ENCODE results near the gene KIRREL2. TPM values are rescaled to one million over a fixed set of nuclear protein-coding genes. Genes with fewer than 3 reads are reported as not detected.
A peak's percentile ranks its signal among the peaks of the same experiment; 100 is the strongest.

The KIRREL2 gene
- total and polyA plus RNA-seq, 9 of the 15 experiments (the other 6 are each of a cell fraction or from before 2014, with no cell fraction given), result 0.01 to 0.12 (median 0.09) TPM; not detected in 4

DNA sequence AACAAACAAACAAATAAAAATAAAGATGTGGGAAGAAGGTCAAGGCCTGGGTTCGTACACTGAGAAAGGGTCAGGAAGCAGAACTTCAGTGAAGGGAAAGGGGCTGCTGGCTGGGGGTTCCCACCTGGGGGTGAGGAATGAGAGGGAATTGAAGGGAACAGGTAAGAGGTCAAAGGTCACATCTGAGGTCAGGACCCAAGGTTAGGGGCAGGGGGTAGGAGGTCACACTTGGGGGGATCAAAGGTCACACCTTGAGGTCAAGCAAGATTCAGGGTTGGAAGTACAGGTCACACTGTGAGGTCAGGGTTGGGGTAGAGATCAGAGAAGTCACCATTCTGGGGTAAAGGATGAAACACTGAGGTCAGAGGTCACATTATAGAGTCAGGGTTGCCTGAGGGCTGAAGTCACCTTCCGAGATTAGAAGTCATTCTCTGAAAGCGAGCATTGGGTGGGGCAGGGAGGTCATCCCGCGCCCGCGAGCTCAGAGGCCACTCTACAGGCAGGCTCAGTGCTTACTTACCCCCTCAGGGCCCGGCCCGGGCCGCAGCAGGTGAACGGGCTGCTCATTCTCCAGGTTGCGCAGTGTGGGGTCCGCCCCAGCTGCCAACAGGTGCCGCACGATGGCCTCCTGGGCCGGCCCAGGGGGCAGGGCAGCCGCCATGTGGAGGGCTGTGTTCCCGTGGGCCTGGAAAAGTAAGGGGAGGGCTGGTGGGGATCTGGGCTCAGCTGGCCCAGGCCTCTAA is 32.8 kb downstream of the KIRREL2 start (continued):
- TF ChIP-seq NR2C2 (CRISPR knock-in tag; IDR thresholded peaks at IDR 0.05), result peak; percentile 85; the same call in 1 of the 2 replicates
- peak; percentile 84 for TF ChIP-seq NR2C2 (tag; IDR thresholded peaks at IDR 0.05)
- no peak for TF ChIP-seq RB1 (IDR thresholded peaks at IDR 0.05; ENCODE audit: low read depth)
- no peak for TF ChIP-seq ZFP36 (IDR thresholded peaks at IDR 0.05; ENCODE audit: low read depth, low read length, partially characterized antibody)
- TF ChIP-seq NR4A1 (CRISPR knock-in tag; IDR thresholded peaks at IDR 0.05), result no peak
- no peak for TF ChIP-seq NR4A1 (tag; IDR thresholded peaks at IDR 0.05)
- TF ChIP-seq, protein P1, sequence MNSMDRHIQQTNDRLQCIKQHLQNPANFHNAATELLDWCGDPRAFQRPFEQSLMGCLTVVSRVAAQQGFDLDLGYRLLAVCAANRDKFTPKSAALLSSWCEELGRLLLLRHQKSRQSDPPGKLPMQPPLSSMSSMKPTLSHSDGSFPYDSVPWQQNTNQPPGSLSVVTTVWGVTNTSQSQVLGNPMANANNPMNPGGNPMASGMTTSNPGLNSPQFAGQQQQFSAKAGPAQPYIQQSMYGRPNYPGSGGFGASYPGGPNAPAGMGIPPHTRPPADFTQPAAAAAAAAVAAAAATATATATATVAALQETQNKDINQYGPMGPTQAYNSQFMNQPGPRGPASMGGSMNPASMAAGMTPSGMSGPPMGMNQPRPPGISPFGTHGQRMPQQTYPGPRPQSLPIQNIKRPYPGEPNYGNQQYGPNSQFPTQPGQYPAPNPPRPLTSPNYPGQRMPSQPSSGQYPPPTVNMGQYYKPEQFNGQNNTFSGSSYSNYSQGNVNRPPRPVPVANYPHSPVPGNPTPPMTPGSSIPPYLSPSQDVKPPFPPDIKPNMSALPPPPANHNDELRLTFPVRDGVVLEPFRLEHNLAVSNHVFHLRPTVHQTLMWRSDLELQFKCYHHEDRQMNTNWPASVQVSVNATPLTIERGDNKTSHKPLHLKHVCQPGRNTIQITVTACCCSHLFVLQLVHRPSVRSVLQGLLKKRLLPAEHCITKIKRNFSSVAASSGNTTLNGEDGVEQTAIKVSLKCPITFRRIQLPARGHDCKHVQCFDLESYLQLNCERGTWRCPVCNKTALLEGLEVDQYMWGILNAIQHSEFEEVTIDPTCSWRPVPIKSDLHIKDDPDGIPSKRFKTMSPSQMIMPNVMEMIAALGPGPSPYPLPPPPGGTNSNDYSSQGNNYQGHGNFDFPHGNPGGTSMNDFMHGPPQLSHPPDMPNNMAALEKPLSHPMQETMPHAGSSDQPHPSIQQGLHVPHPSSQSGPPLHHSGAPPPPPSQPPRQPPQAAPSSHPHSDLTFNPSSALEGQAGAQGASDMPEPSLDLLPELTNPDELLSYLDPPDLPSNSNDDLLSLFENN (IDR thresholded peaks at IDR 0.05; ENCODE audit: low read depth in 2 of 2, low read length in 2 of 2), result no peak
- TF ChIP-seq POLR2H (tag; IDR thresholded peaks at IDR 0.05; ENCODE audit: low read depth), result no peak
- TF ChIP-seq, protein P2, sequence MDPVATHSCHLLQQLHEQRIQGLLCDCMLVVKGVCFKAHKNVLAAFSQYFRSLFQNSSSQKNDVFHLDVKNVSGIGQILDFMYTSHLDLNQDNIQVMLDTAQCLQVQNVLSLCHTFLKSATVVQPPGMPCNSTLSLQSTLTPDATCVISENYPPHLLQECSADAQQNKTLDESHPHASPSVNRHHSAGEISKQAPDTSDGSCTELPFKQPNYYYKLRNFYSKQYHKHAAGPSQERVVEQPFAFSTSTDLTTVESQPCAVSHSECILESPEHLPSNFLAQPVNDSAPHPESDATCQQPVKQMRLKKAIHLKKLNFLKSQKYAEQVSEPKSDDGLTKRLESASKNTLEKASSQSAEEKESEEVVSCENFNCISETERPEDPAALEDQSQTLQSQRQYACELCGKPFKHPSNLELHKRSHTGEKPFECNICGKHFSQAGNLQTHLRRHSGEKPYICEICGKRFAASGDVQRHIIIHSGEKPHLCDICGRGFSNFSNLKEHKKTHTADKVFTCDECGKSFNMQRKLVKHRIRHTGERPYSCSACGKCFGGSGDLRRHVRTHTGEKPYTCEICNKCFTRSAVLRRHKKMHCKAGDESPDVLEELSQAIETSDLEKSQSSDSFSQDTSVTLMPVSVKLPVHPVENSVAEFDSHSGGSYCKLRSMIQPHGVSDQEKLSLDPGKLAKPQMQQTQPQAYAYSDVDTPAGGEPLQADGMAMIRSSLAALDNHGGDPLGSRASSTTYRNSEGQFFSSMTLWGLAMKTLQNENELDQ (CRISPR knock-in tag; IDR thresholded peaks at IDR 0.05; ENCODE audit: borderline replicate concordance), result no peak
- TF ChIP-seq SMAD4 (CRISPR knock-in tag; conservative IDR thresholded peaks at IDR 0.05), result no peak
- TF ChIP-seq PTRF (tag; IDR thresholded peaks at IDR 0.05), result no peak
- TF ChIP-seq, protein P3, sequence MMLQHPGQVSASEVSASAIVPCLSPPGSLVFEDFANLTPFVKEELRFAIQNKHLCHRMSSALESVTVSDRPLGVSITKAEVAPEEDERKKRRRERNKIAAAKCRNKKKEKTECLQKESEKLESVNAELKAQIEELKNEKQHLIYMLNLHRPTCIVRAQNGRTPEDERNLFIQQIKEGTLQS (IDR thresholded peaks at IDR 0.05), result no peak
- TF ChIP-seq, protein P3 (CRISPR knock-in tag; conservative IDR thresholded peaks at IDR 0.05), result no peak
- no peak for TF ChIP-seq SNRNP70 (optimal IDR thresholded peaks at IDR 0.05; ENCODE audit: low read depth, low read length)
- TF ChIP-seq, protein P4, sequence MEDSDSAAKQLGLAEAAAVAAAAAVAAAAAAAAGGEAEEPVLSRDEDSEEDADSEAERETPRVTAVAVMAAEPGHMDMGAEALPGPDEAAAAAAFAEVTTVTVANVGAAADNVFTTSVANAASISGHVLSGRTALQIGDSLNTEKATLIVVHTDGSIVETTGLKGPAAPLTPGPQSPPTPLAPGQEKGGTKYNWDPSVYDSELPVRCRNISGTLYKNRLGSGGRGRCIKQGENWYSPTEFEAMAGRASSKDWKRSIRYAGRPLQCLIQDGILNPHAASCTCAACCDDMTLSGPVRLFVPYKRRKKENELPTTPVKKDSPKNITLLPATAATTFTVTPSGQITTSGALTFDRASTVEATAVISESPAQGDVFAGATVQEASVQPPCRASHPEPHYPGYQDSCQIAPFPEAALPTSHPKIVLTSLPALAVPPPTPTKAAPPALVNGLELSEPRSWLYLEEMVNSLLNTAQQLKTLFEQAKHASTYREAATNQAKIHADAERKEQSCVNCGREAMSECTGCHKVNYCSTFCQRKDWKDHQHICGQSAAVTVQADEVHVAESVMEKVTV (CRISPR knock-in tag; IDR thresholded peaks at IDR 0.05), result no peak
- TF ChIP-seq, protein P5, sequence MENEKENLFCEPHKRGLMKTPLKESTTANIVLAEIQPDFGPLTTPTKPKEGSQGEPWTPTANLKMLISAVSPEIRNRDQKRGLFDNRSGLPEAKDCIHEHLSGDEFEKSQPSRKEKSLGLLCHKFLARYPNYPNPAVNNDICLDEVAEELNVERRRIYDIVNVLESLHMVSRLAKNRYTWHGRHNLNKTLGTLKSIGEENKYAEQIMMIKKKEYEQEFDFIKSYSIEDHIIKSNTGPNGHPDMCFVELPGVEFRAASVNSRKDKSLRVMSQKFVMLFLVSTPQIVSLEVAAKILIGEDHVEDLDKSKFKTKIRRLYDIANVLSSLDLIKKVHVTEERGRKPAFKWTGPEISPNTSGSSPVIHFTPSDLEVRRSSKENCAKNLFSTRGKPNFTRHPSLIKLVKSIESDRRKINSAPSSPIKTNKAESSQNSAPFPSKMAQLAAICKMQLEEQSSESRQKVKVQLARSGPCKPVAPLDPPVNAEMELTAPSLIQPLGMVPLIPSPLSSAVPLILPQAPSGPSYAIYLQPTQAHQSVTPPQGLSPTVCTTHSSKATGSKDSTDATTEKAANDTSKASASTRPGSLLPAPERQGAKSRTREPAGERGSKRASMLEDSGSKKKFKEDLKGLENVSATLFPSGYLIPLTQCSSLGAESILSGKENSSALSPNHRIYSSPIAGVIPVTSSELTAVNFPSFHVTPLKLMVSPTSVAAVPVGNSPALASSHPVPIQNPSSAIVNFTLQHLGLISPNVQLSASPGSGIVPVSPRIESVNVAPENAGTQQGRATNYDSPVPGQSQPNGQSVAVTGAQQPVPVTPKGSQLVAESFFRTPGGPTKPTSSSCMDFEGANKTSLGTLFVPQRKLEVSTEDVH (IDR thresholded peaks at IDR 0.05; ENCODE audit: low read depth, partially characterized antibody), result no peak
